Heart right ventricle (tissue), 16 donors: Measurements from ENCODE around the gene ZCCHC17. TPM values are rescaled to one million over a fixed set of nuclear protein-coding genes. Genes with fewer than 3 reads are reported as not detected.
"Not testable (repeated sequence)": the region's sequence is repeated elsewhere in the genome, so short reads cannot be mapped to it uniquely, and the experiment has no call there.

Experiments used
- ATAC-seq, 8 donors: fragments of 200-7000 bp; cut with Tn5 transposase; one replicate each; pipeline ENCODE4 v1.9.1; 2020; ENCODE audit warnings: mild to moderate bottlenecking in 8 of 8, moderate library complexity in 8 of 8, moderate number of reproducible peaks in 1 of 8
- DNase-seq, 2 donors: peaks; one replicate each; pipeline ENCODE4 v3.0.0-alpha.2; 2020
- H3K27ac ChIP-seq, 10 donors: fragments of 200-600 bp; sonication (generic) in 2 of 10; one replicate each; pipeline versions ENCODE4 v1.5.0 to v1.8.0; 2020 to 2022; ENCODE audit warnings: mild to moderate bottlenecking in 3 of 10
- H3K27me3 ChIP-seq, 7 donors: fragments of 200-600 bp; one replicate each; pipeline ENCODE4 v1.8.0; 2021 to 2022; ENCODE audit warnings: mild to moderate bottlenecking in 2 of 7
- H3K36me3 ChIP-seq, 9 donors: fragments of 200-600 bp; sonication (generic) in 1 of 9; one replicate each; pipeline versions ENCODE4 v1.5.0 to v1.8.0; 2020 to 2022; ENCODE audit warnings: mild to moderate bottlenecking in 2 of 9
- H3K4me1 ChIP-seq, 9 donors: fragments of 200-600 bp; sonication (generic) in 1 of 9; one replicate each; pipeline versions ENCODE4 v1.5.0 to v1.8.0; 2020 to 2022; ENCODE audit warnings: mild to moderate bottlenecking in 4 of 9
- H3K4me3 ChIP-seq, 10 donors: fragments of 200-600 bp; sonication (generic) in 2 of 10; one replicate each; pipeline versions ENCODE4 v1.5.0 to v1.8.0; 2020 to 2022; ENCODE audit warnings: mild to moderate bottlenecking in 7 of 10, moderate library complexity in 2 of 10
- H3K9me3 ChIP-seq, 11 donors: fragments of 200-600 bp in 10 of 11; sonication (generic) in 2 of 11; one replicate each; pipeline versions ENCODE4 v1.5.0 to v1.8.0; 2013 to 2022; ENCODE audit warnings: mild to moderate bottlenecking in 2 of 11, control low read depth in 1 of 11, moderate library complexity in 1 of 11
- WGBS, 2 donors: extraction: QIAGEN DNeasy Blood & Tissue Kit; methylation state at CpG; one replicate each; pipeline ENCODE4 v1.1.7; 2013; ENCODE audit warnings: inconsistent platforms in 1 of 2; 5-methylcytosine and 5-hydroxymethylcytosine counted together
- intact Hi-C, 10 donors: fragments of 100-400 bp; cut with DNase I; formaldehyde crosslinking; loops; one replicate each; pipeline versions ENCODE4 v1.11.1 to v1.14.2; 2022
- polyA plus RNA-seq, 2 donors: library from polyadenylated mRNA; stranded (reverse); fragments of 200-250 nt; gene quantifications; one replicate each; pipeline ENCODE4 v1.2.3, GENCODE V29; 2013
- total RNA-seq, 10 donors: library from RNA; stranded (reverse); fragmentation: NEBNext Ultra II Directional in 3 of 10; extraction: Animal tissue kit (Norgen Biotek cat#: 25700) in 3 of 10; gene quantifications; one replicate each; pipeline versions ENCODE4 v1.2.1 to v1.2.4, GENCODE V29; 2021 to 2023
- TF ChIP-seq, protein P1 (sequence below), 9 donors: fragments of 200-600 bp; sonication (generic) in 2 of 9; IDR thresholded peaks; one replicate each; pipeline versions ENCODE4 v1.5.0 to v1.8.0; 2021 to 2022; ENCODE audit warnings: antibody characterized with exemption in 9 of 9, mild to moderate bottlenecking in 5 of 9, moderate library complexity in 1 of 9
- donor health status: Arrhythmogenic right ventricular cardiomyopathy.
- donor health status: ischemic (EF 13 %, LVEDD 7.1; RV severe dilation, severe dysfunction).
- donor health status: healthy with polysubstance abuse.
- donor health status: DM: no; HTN: yes; CAD: no.
- donor health status: DM: no; HTN: no; CAD: no.
- donor health status: ischemic (EF 25% LVEDD 6.9; RV normal size, moderate dysfunction).
- donor health status: ischemic (EF 25% LVEDD 5.7; RV mildly dilated, moderate dysfunction).
- donor health status: healthy.
- donor health status: DM: yes; HTN: yes; CAD: no.
- donor health status: Ischemic cardiomyopathy.
- donor health status: ischemic (EF 35%, LVEDD 5.7; RV mildly dilated, moderate dysfunction).
- donor health status: nonischemic (EF 11% LVEDD 7.7; RV severe dilation, severe dysfunction).
- donor health status: DM: yes; HTN: yes; CAD: no.
- donor health status: PGD.
- donor health status: ischemic (EF 29% LVEDD 5.4; RV normal size, mild dysfunction).
- donor health status: nonischemic (EF 23%, LVEDD 6.1; RV moderate dilation, normal function).

Gene ZCCHC17
- total and polyA plus RNA-seq, 12 donors, result 10.0 to 26.6 (median 14.2) TPM

DNA sequence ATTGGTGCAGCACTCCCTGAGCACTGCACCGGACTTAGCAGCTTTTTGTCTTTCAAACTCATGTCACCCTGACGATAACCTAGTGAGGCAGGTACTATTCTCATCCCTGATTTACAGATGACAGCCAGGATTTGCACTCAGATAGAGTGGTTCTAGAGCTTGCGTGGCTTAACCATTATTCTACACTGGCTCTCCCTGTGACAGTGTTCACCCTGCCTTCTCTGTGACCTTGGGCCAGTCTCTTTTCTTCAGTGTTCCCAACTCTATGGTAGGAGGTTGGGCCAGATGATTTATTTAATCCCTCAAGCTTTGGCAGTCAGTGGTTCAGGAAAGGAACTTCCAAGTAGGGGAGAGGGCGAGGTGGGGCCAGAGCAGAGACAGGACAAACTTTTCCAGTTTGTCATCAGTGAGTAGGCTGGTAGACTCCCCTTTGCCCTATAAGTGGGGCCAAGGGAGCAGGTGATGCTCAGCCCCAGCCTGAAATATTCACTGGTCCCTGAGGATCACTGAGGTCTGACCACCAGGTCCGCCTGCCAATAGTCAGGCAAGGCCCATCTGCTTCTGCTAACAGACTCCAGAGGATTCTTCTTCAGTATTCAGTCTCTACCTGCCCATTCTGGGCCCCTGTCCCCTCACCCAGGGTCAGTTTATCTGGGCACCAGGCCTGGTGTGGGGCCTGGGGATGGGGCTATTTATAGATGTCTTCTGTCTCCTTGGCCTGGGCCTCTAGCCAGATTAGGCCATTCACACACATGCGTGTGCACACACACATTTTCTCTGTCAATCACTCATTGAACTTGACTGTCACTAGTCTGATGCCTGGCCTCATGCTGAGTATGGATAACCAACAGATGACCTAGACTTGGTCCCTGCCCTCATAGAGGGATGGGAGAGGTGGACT is 84.8 kb downstream of the ZCCHC17 start:
- TF ChIP-seq, protein P1, sequence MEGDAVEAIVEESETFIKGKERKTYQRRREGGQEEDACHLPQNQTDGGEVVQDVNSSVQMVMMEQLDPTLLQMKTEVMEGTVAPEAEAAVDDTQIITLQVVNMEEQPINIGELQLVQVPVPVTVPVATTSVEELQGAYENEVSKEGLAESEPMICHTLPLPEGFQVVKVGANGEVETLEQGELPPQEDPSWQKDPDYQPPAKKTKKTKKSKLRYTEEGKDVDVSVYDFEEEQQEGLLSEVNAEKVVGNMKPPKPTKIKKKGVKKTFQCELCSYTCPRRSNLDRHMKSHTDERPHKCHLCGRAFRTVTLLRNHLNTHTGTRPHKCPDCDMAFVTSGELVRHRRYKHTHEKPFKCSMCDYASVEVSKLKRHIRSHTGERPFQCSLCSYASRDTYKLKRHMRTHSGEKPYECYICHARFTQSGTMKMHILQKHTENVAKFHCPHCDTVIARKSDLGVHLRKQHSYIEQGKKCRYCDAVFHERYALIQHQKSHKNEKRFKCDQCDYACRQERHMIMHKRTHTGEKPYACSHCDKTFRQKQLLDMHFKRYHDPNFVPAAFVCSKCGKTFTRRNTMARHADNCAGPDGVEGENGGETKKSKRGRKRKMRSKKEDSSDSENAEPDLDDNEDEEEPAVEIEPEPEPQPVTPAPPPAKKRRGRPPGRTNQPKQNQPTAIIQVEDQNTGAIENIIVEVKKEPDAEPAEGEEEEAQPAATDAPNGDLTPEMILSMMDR (IDR thresholded peaks at IDR 0.05), result no peak
- H3K36me3 ChIP-seq, result no peaks in the 10 kb centered on the region
- WGBS, 2 donors, result 45 to 53% methylated on average over 6 of the region's 6 CpGs
- H3K27me3 ChIP-seq, result no peaks in the 10 kb centered on the region
- no peaks in the 10 kb centered on the region for H3K9me3 ChIP-seq
- intact Hi-C loops, result no loop called here
- no peak overlapping the region for H3K4me3 ChIP-seq
- DNase-seq (peak; percentile 28 to 68), ATAC-seq (peak; percentile 68 to 92 (median 88))
- H3K4me1 ChIP-seq, result peaks cover 0 to 50% (median 10%) of the 10 kb centered on the region in 9 donors
- peak overlapping the region; percentile 66 to 92 (median 84) for H3K27ac ChIP-seq

DNA sequence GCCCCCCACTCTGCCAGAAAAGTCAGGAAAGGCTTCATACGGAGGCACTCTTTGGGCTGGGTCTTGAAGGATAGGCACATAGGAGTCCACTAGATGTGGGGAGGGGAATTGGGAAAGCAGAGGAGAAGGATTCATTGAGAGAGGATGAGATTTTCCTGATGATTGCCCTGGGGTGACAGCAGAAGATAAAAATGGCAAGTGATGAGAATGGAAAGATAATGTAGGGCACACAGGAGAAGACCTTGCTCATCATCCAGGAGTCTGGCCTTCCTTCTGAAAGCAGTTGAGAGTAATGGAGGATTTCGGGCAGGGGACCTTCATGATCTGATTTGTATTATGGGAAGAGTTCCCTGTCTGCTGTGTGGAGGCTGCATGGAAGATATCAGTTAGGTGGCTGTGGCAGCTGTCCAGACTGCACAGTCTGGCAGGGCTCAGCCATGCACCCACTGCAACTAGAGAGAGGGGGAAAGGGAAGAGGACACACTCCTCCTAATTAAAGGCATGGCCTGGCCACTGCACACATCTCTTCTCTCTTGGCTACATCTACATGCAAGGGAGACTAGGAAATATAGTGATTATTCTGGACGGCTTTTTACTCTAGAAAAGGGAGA is 85.7 kb downstream of the ZCCHC17 start:
- no peaks in the 10 kb centered on the region for H3K36me3 ChIP-seq
- intact Hi-C loops, result no loop called here
- peak; percentile 42 to 45 for DNase-seq
- no peaks in the 10 kb centered on the region for H3K27me3 ChIP-seq
- ATAC-seq, result peak; percentile 50 to 86 (median 76)
- TF ChIP-seq, protein P1 (IDR thresholded peaks at IDR 0.05), result no peak
- WGBS, 2 donors, result 58 to 59% methylated on average over 3 of the region's 3 CpGs
- H3K9me3 ChIP-seq, result no peaks in the 10 kb centered on the region
- H3K27ac ChIP-seq, result peak overlapping the region; percentile 66 to 92 (median 84)
- H3K4me1 ChIP-seq, result peaks cover 0 to 50% (median 10%) of the 10 kb centered on the region in 9 donors
- H3K4me3 ChIP-seq, result no peak overlapping the region

DNA sequence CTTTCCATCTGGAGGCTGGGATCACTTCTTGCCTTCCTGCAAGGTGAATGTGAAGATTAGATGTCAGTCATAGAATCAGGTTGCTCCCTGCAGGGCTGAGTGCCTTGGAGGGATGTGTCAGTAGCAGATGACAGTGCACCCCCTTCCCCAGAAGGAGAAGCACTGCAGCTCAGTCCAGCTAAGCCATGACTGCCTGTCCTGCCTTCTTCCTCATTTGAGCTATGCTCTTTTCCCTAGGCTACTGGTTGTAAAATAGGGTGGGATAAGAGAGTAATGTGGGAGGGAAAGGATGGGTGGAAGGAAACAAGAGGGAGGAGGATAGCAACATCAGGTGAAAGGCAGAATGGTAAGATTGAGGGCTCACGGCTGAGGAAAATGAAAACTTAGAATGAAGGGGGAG is 87.1 kb downstream of the ZCCHC17 start:
- DNase-seq (no peak), ATAC-seq (no peak)
- Histone ChIP-seq H3K4me1 (peaks cover 0 to 50% (median 10%) of the 10 kb centered on the region in 9 donors), H3K36me3 (no peaks in the 10 kb centered on the region), H3K4me3 (no peak overlapping the region), H3K27ac (peak overlapping the region in 7 of 10 donors; percentile 78 to 92 (median 88)), H3K27me3 (no peaks in the 10 kb centered on the region), H3K9me3 (no peaks in the 10 kb centered on the region)
- TF ChIP-seq, protein P1 (IDR thresholded peaks at IDR 0.05), result no peak
- 71 to 85% methylated on average over 1 of the region's 1 CpG for WGBS, 2 donors
- intact Hi-C loops, result no loop called here

DNA sequence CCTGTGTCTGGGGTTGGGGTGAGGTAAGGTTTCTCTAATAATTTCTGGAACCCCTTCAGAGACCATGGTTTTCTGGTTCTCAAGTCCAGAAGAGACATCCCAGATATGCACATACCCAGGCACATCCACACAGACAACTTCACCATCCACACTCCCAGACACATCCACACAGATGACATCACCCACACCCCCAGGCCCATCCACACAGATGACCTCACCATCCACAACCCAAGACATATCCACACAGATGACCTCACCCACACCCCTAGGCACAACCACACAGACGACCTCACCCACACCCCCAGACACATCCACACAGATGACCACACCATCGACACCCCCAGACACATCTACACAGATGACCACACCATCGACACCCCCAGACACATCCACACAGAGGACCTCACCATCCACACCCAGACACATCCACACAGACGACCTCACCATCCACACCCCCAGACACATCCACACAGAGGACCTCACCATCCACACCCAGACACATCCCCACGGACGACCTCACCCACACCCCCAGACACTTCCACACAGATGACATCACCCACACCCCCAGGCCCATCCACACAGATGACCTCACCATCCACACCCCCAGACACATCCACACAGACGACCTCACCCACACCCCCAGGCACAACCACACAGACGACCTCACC is 89.9 kb downstream of the ZCCHC17 start:
- ATAC-seq, intact Hi-C loops, H3K36me3 ChIP-seq: not testable (repeated sequence)

More for the DNA sequence above, 89.9 kb downstream of the ZCCHC17 start:
- not testable (repeated sequence) for H3K27me3 ChIP-seq, H3K4me3 ChIP-seq, H3K9me3 ChIP-seq, DNase-seq, H3K27ac ChIP-seq
- WGBS, 2 donors, result 69 to 84% methylated on average over 8 of the region's 8 CpGs
- peaks cover 0 to 29% (median 8%) of the 10 kb centered on the region in 9 donors for H3K4me1 ChIP-seq
